AG10803 (cell line): ENCODE data around the gene ESPL1.
"Not testable (repeated sequence)": the region's sequence is repeated elsewhere in the genome, so short reads cannot be mapped to it uniquely, and the experiment has no call there.

ENCODE experiments used
- DNase-seq: peaks from one replicate; pipeline ENCODE4 v3.0.0; 2010; ENCODE audit warnings: low read depth
- H3K4me3 ChIP-seq: 2 replicates; pipeline ENCODE4 v1.5.1; 2011; ENCODE audit warnings: mild to moderate bottlenecking, low read length, control low read depth
- CTCF ChIP-seq: conservative IDR thresholded peaks from 2 replicates; pipeline ENCODE4 v1.5.1; 2011; ENCODE audit warnings: mild to moderate bottlenecking, low read length, control low read depth, inconsistent platforms

The ESPL1 gene

GRCh38 chr12:53292426-53292825, 24.3 kb downstream of the ESPL1 start:
- DNase-seq: no peak
- H3K4me3 ChIP-seq: no peak overlapping the region
- TF ChIP-seq CTCF: no peak

- TF ChIP-seq CTCF: peak; percentile 14; the same call in 1 of the 2 replicates
- peak within 1 kb of the TSS; percentile 100 for H3K4me3 ChIP-seq
- peak; percentile 93 for DNase-seq
Observed at GRCh38 chr12:53295070-53295890, 27.2 kb downstream of the ESPL1 start, which contains the start of gene PFDN5. Gene PFDN5, plus strand, starts transcription at chr12:53295542. Its CDS starts 26 bp downstream, at chr12:53295568.

- no peak for DNase-seq
- peak overlapping the region; percentile 100 for H3K4me3 ChIP-seq
- TF ChIP-seq CTCF: no peak
Observed at GRCh38 chr12:53295891-53296219, 27.8 kb downstream of the ESPL1 start.

- not testable (repeated sequence) for H3K4me3 ChIP-seq, DNase-seq
Observed at GRCh38 chr12:53297106-53297505, 29.0 kb downstream of the ESPL1 start.

- DNase-seq: peak; percentile 97
- peak overlapping the region; percentile 3; the same call in 1 of the 2 replicates for H3K4me3 ChIP-seq
- no peak for TF ChIP-seq CTCF
Observed at GRCh38 chr12:53298164-53298563, 30.1 kb downstream of the ESPL1 start.

GRCh38 chr12:53299101-53299453, 31.0 kb downstream of the ESPL1 start:
- peak; percentile 48 for DNase-seq
- H3K4me3 ChIP-seq: peak overlapping the region; percentile 95
- no peak for TF ChIP-seq CTCF

GRCh38 chr12:53299454-53300180, 31.5 kb downstream of the ESPL1 start, which contains the start of gene MYG1:
Gene MYG1, plus strand, starts transcription at chr12:53299695. Its CDS starts 43 bp downstream, at chr12:53299738.
- DNase-seq: peak; percentile 84
- TF ChIP-seq CTCF: peak; percentile 30
- H3K4me3 ChIP-seq: peak within 1 kb of the TSS; percentile 95
